Measurements from ENCODE around the gene RALGPS2.
"Not testable (repeated sequence)": the region's sequence is repeated elsewhere in the genome, so short reads cannot be mapped to it uniquely, and the experiment has no call there.

RALGPS2 gene

DNA sequence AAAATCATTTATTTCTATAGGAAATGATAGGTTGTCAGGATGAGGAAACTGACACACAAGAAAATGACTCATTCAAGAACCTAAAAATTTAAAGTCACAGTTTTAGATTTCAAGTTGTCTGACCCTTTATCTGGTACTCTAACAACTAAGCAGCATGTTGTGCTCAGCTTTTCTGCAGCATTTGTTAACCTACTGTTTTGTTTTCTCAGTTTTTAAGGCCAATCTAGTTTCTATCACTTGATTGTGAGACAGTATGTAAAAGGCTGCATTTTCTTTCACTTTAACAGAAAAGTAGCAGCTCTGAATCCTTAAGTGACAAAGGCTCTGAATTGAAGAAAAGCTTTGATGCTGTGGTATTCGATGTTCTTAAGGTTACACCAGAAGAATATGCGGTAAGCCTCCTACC is 59.1 kb downstream of the RALGPS2 start:
- DNase-seq = no peak

DNA sequence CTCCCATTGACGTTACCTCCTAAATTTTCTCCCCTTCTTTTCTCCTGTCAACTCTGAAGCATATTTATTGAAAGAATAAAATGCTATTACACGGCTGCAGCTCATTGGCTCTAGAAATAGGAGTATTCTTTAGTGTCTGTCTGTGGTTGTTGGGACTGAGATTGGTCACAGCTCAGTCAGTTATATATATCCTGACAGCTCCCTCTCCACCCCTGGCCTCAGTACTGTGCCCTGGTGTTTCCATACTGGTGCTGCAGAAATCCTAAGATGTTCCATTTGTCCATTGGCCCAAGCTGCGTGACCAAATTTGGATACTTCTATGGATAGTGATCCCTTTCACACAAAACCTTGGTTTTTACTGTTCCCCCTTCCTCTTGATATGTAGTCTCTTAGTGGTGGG is 67.3 kb downstream of the RALGPS2 start:
- DNase-seq = no peak

DNA sequence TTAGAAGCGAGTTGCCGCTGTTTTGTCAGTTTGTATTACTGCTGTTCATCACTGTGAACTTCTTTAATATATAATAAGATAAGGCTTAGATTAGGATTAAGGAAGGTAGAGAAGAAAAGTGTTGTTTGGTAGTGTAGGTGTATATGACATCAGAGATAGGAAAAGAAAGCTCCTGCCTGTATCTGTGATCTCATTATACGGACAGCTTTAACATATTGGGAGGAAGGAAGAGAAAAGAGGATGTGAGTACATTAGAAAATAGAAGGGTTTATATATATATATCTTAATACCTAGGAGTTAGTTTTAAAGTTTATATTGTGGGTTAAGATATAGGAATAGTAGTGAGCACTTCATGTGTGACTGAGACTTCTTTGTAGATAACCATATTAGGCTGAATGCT is 71.0 kb downstream of the RALGPS2 start:
- DNase-seq = no peak

DNA sequence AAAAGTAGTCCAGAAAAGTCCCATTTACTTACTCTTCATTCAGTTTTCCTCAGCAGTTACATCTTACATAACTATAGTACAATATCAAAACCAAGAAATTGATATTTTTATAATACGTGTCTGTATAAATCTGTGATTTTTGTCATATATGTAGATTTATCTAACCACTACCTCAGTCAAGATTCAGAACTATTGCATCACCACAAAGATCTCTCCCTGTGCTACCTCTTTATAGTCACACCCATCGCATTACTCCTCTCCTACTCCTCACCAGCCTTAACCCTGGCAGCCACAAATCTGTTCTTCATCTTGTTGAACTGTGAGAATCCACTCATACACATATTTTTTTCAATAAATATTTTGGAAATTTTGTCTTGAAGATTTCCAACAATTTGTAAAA is 72.5 kb downstream of the RALGPS2 start:
- no peak for DNase-seq

DNA sequence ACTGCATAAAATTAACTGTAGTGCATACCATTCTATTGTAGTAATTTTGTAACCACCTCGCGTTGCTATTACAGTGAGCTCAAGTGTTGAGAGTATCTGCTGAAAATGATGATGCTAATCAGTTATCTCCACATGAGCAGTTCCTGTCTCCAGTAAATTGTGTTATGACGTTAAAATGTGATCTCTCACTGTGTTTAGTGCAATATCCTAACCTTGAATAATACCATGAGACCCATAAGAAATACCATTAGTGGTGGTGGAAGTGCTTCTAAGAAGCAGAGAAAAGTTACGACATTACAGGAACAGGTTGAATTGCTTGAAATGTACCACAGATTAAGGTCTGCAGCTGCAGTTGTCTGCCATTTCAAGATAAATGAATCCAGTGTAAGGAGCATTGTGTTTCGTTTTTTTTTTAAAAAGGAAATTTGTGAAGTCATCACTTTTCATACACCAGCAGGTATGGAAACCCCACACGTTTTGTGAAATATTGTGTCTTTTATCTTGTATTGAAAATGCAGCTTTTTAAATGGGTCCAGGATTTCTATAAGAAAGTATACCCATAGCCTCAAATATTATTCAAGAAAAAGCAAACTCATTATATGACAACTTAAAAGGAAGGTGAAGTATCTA is 73.3 kb downstream of the RALGPS2 start:
- no peak for DNase-seq

DNA sequence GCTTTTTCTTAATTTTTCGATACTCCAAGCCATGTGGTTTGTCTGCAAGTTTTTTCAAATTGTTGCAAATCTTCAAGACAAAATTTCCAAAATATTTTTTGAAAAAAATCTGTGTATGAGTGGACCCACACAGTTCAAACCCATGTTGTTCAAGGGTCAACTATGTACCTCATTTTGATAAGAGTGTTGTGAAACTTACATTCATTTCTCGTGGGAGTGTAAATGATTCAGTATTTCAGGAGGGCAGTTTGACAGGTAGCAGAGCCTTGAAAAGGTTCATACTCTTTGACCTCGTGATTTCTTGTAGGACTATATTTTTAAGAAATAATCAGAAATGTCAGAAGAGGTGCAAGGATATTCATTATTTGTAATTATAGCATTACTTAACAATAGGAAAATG is 77.8 kb downstream of the RALGPS2 start:
- DNase-seq = no peak

DNA sequence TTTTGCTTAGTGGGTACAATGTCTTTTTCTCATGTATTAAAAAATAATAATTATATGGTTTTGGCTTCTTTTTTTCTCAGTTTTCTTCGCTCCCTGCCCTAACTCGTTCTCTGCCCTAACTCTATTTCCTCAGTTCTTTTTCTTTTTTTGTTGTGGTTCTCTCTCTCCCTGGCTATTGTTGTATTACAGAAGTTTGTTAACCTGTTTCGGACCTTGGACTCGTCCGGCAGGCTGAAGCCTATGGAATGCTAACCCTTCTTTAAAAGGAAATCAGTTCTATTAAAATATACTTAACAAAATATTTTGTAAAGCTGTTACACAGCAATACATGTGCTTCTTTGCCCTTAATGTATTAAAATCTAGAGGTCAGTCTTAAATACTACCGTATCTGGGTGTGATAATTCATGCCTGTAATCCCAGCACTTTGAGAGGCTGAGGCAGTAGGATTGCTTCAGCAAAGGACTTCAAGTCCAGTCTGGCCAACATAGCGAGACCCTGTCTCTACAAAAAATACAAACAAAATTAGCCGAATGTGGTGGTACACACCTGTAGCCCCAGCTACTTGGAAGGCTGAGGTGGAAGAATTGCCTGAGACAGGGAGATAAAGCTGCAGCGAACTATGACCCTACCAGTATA is 81.7 kb downstream of the RALGPS2 start:
- no peak for DNase-seq

DNA sequence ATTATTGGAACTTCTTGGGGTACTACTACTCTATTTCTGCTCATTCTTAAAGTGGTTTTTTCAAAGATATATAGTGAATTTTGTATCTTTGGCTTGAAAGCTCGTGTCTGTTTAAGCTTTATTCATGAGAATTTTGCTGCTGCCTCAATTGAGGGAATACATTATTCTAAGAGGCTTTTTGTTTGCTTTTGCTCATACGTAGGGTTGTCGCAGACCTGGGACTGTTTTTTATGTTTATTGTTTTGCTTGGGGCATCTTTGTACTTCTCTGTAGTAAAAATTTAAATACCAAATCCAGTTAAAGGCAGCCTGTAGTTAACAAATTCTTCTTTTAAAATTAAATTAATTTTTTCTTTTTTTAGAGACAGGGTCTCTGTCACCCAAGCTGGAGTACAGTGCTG is 83.5 kb downstream of the RALGPS2 start:
- DNase-seq = no peak

DNA sequence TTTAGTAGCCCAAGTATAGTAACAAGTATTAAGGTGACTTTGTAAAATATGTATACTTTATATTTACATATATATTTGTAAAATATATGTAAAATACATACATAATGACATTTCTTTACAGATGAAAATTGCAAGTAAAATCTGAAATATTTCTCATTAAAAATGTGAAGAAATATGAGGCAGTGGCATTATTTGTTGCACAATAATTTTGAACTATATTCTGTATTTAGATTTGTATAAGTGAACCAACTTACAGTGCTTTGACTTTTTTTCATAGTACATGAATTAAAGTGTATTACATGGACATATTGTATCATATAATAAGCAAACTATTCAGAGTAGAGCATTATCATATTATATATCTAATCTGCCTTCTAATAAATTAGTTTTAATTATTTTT is 85.5 kb downstream of the RALGPS2 start:
- DNase-seq = no peak

DNA sequence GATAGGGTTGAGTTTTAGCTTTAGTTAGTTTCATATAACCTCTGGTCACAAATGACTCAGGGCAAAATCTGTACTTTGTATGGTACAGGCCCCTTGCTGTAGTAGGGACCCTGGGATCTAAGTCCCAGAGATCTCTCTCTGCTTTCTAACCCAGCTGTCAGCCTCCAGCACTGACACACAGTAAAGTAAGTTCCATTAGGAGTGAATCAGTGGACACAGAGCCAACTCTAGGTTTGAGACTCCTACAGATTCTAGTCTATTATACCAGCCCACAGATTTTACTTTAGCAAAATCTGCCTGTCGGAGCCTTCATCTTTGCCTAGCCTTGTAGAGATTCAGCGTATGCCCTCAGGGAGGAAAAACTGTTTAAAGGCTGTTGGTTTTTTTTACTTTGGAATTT is 93.4 kb downstream of the RALGPS2 start:
- DNase-seq = no peak

DNA sequence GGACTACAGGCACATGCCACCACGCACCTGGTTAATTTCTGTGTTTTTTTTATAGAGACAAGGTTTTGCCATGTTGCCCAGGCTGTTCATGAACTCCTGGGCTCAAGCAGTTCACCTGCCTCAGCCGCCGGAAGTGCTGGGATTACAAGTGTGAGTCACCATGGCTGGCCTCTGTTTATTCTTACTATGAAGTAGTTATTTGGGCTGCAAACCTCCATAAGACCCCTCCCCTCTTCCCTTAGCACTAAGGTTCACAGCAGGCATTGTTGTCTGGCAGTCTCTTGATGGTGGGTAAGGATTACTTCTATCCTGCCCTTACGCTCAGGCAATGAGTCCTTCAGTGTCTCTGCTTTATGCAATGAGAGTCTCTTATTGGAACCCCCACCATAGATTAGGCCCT is 94.1 kb downstream of the RALGPS2 start:
- DNase-seq = no peak

DNA sequence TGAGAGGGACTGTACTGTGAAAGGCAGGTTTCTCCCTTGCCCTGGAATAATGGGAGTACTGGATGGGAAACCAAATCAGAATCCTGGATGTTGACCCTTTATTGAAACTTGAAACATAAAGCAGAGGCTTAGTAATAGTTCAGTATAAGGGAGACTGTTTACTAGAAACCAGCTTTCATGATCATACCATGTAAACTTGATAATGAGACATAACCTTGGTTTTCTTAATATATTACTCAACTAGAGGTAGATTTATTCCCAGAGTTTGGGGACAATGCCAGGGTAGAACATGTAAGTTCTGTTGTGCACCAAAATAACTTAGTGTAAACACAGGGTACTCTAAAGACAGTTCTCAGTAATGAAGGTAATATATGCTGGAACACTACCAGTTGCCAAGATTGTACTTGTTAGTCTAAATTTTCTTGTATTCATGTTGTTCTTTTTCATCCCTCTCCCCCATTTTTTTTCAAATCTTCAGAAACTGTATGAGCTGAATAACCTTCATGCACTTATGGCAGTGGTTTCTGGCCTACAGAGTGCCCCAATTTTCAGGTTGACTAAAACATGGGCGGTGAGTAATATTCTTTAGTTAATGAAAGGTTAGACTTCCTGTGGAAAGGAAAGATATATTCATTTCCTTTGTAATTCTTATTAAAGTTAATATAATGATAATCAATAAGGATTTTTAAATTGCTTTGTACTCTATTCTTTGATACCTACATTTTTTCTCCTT is 96.3 kb downstream of the RALGPS2 start:
- no peak for DNase-seq

DNA sequence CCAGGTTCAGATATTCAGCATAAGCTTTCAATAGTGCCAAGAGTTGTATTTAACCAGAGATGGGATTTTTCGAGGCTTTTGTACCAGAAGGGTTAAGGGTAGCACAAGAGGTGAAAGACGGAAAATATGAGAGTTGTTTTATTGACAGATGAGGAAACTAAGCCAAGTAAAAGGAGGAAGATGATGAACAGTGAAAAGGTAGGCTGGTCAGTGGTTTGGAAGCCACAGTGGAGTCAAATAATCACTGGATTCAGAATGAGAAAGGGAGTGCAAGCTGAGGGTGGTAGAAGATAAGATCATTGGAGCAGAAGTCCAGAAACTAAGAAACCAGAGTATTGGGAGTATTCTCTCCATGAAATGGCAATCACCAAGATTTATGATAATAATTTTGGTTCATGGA is 100.1 kb downstream of the RALGPS2 start:
- DNase-seq = no peak

DNA sequence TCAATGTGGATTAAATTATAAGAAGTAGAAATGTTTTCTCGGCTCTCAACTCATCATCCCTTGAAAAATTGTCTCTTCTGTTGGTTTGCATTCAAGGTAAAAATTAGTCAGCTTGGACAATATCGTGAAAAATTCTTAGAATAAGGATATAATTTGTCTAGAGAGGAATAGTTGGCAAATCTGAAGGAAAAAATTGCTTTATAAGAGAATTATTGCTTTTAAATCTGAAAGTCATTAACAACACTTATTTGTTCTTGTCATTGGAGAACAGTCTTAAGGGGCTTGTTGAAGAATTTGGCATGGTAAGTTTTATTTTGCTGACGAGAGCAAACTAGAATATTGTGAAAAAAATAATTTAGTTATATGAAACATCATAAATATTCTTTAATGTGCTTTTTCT is 119.4 kb downstream of the RALGPS2 start:
- DNase-seq = no peak

DNA sequence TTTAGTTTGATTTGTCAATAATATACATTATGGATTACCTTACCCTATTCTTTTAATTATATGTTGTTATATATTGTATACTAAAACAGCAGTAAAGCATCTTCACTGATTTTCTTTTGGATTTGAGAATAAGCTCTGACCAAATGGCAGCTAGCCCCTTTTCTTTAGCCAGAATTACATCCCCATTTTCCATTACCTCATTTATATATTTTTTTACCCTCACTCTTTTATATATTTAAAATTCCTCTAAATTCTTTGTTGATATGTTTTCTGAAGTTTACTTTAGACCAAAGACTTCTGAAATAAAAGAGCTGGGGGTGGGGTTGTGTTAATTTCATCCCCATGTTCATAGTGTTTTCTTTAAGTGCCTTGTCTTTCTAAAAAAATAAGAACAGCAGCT is 121.3 kb downstream of the RALGPS2 start:
- DNase-seq = no peak

DNA sequence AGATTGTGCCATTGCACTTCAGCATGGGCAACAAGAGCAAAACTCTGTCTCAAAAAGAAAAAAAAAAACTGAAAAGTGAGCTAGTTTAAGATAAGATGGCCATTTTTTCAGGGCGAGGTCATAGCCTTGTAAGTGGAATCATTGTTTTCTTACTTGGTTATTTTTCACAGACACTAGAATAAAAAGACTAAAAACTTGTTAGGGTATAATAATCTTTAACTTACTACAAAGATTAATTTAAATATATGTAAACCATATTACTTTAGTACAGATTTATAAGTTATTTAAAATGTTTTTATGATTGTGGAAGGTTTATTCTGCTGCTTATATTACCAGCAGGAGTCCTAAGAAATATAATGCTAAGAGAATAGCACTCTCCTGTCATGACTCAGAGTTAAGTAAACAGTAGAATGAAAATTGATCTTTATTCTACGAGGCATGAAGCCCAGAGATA is 122.4 kb downstream of the RALGPS2 start:
- DNase-seq = no peak

DNA sequence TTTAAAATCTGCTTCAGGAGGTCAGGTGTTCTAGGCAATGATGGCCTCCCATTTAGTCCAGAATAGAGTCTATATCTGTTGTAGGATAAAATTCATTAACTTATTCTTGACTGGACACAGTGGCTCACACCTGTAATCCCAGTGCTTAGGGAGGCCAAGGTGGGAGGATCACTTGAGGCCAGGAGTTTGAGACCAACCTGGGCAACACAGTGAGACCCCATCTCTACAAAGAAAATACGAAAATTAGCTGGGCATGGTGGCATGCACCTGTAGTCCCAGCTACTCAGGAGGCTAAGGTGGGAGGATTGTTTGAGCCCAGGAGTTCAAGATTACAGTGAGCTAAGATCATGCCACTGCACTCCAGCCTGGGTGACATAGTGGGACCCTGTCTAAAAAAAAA is 122.9 kb downstream of the RALGPS2 start:
- DNase-seq = not testable (repeated sequence)

DNA sequence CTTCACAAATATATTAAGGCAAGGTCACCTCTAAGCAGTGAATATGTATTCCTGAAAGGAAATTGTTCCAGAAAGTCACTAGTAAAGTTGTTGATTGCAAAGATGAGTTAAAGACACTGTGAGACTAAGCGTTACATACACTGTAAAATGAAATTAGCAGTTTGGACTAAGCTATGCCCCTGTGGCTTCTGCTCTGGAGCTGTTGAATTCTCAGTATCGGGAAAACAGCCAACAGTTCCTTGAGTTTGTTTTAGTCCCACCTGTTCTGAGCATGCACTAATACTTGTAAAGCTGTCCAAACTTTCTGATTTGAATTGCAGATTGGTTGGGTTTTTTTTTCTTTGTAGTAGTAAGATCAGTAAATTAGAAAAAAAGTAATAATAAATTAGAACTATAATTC is 124.9 kb downstream of the RALGPS2 start:
- DNase-seq = no peak

DNA sequence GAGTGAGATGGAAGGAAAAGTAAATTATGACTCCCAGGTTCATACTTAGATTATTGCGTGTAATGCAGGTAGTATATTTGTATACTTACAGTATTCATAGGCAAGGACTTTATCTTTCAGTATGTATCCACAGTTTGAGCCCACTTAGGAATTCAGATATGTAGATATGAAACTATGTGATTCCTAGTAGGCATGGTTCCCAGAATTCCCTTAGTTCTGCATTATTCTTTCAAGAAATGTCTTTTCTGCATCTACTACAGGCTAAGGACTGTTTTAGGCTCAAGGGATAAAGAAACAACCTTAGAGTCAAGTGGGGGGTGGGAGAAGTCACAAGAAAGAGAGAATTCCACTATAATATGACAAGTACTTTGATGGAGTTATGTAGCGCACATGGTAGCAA is 132.1 kb downstream of the RALGPS2 start:
- DNase-seq = no peak

DNA sequence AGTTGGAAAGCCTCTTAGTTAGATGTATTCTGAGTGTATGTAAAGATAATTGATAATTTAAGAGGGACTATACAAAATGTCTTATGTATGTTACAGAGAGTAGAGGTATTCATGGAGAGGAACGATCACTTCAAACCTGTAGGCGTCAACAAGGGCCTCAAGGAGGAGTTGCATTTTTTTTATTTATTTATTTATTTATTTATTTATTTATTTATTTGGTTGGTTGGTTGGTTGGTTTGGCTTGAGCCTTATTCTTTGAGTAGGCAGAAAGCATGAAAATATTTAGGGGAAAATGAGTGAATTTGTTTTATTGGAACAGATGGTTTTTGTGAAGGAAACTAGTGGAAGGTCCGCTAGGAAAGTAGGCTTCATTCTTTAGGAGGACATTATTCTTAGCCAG is 137.4 kb downstream of the RALGPS2 start:
- DNase-seq = no peak

DNA sequence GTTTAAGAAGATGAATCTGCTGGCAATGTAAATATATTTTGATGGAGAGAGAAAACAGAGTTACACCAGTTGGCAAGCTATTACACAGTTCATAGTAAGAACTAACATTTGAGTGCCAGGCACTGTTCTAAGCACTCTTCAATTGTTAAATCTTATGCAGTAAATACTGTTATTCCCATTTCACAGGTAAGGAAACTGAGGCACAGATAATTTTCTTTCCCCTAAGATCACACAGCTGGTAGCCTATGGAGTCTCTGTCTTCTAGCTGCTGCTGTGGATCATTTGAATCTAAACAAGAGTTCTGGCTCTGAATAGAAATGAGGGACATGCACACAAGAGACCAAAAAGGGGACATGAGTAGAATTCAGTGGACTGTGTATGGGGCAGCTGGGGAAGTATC is 137.8 kb downstream of the RALGPS2 start:
- DNase-seq = no peak

DNA sequence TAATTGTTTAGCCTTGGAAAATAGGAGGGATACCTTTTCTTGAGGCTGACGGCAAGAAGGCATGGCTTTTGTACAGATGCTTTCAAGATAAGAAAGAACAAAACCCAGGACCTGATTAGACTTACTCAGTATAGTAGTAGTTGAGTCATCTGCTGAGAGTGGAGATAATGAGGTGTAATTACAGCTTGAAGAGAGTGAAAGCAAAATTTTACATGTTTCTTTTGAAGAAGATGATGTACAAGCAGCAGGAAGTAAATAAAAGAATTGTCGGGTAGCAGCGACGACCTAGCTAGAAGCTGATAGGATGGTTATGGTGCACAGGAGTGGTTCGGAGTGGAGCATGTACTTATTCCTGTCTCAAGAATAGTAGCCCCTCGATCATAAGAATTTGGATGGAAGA is 139.3 kb downstream of the RALGPS2 start:
- no peak for DNase-seq

DNA sequence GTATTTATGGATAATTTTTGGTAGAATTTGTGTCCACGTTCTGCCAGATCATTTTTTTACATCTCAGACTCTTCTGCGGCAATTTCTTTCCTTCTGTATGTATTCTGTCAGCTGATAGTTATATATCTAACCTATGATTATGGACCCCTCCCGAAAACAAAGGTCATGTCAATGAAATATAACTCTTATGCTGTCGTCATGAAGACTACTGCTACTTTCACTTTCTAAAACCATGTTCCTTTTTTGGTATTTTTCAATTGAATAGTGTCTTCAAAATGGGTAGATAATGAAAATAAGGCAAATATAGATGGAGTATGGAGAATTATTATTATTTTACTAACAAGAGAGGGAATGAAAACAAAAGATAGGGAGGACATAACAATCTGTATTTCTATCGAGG is 142.6 kb downstream of the RALGPS2 start:
- DNase-seq = no peak

DNA sequence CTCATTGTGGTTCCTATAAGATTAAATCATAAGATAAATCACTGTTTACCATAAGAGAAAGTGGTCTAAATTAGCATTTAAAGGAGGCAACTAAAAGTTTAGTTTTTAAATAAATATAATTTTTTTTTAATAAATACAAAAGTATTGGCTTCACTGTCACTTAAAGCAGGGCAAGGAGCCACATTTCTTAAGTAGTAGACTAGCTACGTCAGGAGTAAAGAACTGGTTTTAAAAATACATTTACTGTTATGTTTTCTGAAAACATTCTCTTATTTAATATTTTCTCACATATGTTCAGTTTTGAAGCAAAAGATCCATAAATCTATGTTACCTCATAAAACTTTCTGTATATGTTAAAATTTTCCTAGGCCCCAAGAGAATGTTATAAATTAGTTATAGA is 143.7 kb downstream of the RALGPS2 start:
- DNase-seq = no peak

Data from NCI-H2107 (cell line).